B cell (primary cell): ENCODE data around the gene RPAP3. TPM values are rescaled to one million over a fixed set of nuclear protein-coding genes. Genes with fewer than 3 reads are reported as not detected.

ENCODE experiments used
- ATAC-seq: fragments of 200-7000 bp; cut with Tn5 transposase; one replicate; pipeline ENCODE4 v1.10.0; 2021; ENCODE audit warnings: low read depth, mild to moderate bottlenecking, moderate number of reproducible peaks, moderate library complexity
- CTCF ChIA-PET: fragments of 350-600 bp; sonication (Branson Sonifier 250); formaldehyde crosslinking; loops from one replicate; lab custom pipeline; 2021; ENCODE audit warnings: antibody characterized with exemption, inconsistent platforms; lab: Charles Lee
- POLR2A ChIA-PET: fragments of 350-600 bp; sonication (Branson Sonifier 250); formaldehyde crosslinking; loops from one replicate; lab custom pipeline; 2021; ENCODE audit warnings: antibody characterized with exemption; lab: Charles Lee
- DNase-seq: peaks from one replicate; pipeline ENCODE4 v3.0.0; 2013
- H2AFZ ChIP-seq: 2 replicates; pipeline ENCODE4 v1.6.1; 2012; ENCODE audit warnings: mild to moderate bottlenecking, low read depth, low read length; ENCODE audit not compliant: insufficient read depth, poor library complexity, severe bottlenecking
- H3K27ac ChIP-seq, 2 donors: 1 replicate in 1 of 2; 2 replicates in 1 of 2; pipeline ENCODE4 v1.5.1; 2012 to 2013; ENCODE audit warnings: low read length in 2 of 2, mild to moderate bottlenecking in 2 of 2, moderate library complexity in 1 of 2
- H3K27me3 ChIP-seq, 4 experiments: fragments of 200-600 bp in 1 of 4; sonication (generic) in 1 of 4; replicated peaks in 1 of 4; 1 replicate in 2 of 4; 2 replicates in 2 of 4; pipeline versions ENCODE4 v1.6.1 to v1.7.0; 2013 to 2016; ENCODE audit warnings: low read length in 3 of 4, mild to moderate bottlenecking in 2 of 4, mixed read lengths in 1 of 4, moderate library complexity in 1 of 4; ENCODE audit not compliant: insufficient read depth in 4 of 4, control insufficient read depth in 3 of 4; ENCODE audit errors: control extremely low read depth in 1 of 4
- H3K36me3 ChIP-seq, 2 experiments: replicated peaks in 1 of 2; 1 replicate in 1 of 2; 2 replicates in 1 of 2; pipeline versions ENCODE4 v1.6.1 to v1.7.1; 2013; ENCODE audit warnings: low read length in 1 of 2; ENCODE audit not compliant: insufficient read depth in 2 of 2, control insufficient read depth in 1 of 2; ENCODE audit errors: control extremely low read depth in 1 of 2, extremely low read depth in 1 of 2
- H3K4me1 ChIP-seq, 2 donors: fragments of 200-600 bp in 1 of 2; sonication (generic) in 1 of 2; 1 replicate in 1 of 2; 2 replicates in 1 of 2; pipeline versions ENCODE4 v1.5.1 to v1.6.1; 2013 to 2017; ENCODE audit warnings: low read length in 2 of 2; ENCODE audit not compliant: control insufficient read depth in 2 of 2, insufficient read depth in 2 of 2
- H3K4me2 ChIP-seq: replicated peaks from 2 replicates; pipeline ENCODE3; 2012; ENCODE audit warnings: mild to moderate bottlenecking, low read depth, low read length; ENCODE audit not compliant: poor library complexity, severe bottlenecking
- H3K4me3 ChIP-seq, 5 experiments: fragments of 200-600 bp in 1 of 5; sonication (generic) in 1 of 5; 1 replicate in 3 of 5; 2 replicates in 2 of 5; pipeline versions ENCODE4 v1.5.1 to v1.7.0; 2011 to 2016; ENCODE audit warnings: low read length in 4 of 5, mild to moderate bottlenecking in 4 of 5, low read depth in 2 of 5, control low read depth in 1 of 5, moderate library complexity in 1 of 5; ENCODE audit not compliant: insufficient read depth in 1 of 5; ENCODE audit errors: control extremely low read depth in 1 of 5, extremely low read depth in 1 of 5
- H3K79me2 ChIP-seq: fragments of 200-600 bp; sonication (generic); one replicate; pipeline ENCODE4 v1.6.0; 2016; ENCODE audit warnings: low read length; ENCODE audit not compliant: control insufficient read depth, insufficient read depth
- H3K9ac ChIP-seq: fragments of 200-600 bp; sonication (generic); 2 replicates; pipeline ENCODE4 v1.6.1; 2017; ENCODE audit warnings: mild to moderate bottlenecking, low read length, moderate library complexity
- H3K9me3 ChIP-seq, 3 donors: one replicate each; pipeline versions ENCODE4 v1.6.1 to v1.7.1; 2013; ENCODE audit warnings: low read length in 2 of 3; ENCODE audit not compliant: control insufficient read depth in 2 of 3, insufficient read depth in 1 of 3; ENCODE audit errors: control extremely low read depth in 1 of 3
- H4K20me1 ChIP-seq: 2 replicates; pipeline ENCODE4 v1.6.0; 2012; ENCODE audit warnings: mild to moderate bottlenecking, low read length; ENCODE audit not compliant: insufficient read depth, control insufficient read depth, poor library complexity, severe bottlenecking
- H3K27ac Mint-ChIP-seq: one replicate; pipeline ENCODE4 v1.8.0; 2021; ENCODE audit warnings: mixed read lengths
- H3K27me3 Mint-ChIP-seq: one replicate; pipeline ENCODE4 v1.8.0; 2021; ENCODE audit warnings: mixed read lengths
- H3K4me1 Mint-ChIP-seq: one replicate; pipeline ENCODE4 v1.8.0; 2021; ENCODE audit warnings: mixed read lengths
- H3K4me3 Mint-ChIP-seq: one replicate; pipeline ENCODE4 v1.8.0; 2021; ENCODE audit warnings: mixed read lengths
- H3K9me3 Mint-ChIP-seq: one replicate; pipeline ENCODE4 v1.8.0; 2022; ENCODE audit warnings: mixed read lengths; ENCODE audit not compliant: insufficient read depth
- CTCF ChIP-seq: fragments of 200-600 bp; IDR thresholded peaks from one replicate; pipeline ENCODE4 v1.8.0; 2022; ENCODE audit warnings: antibody characterized with exemption, mild to moderate bottlenecking
- EZH2 ChIP-seq: IDR thresholded peaks from 2 replicates; pipeline ENCODE4 v1.6.1; 2012; ENCODE audit warnings: borderline replicate concordance, low read depth, mild to moderate bottlenecking, moderate library complexity, low read length; ENCODE audit not compliant: insufficient read depth, poor library complexity, severe bottlenecking
- WGBS: methylation state at CpG from one replicate; pipeline ENCODE4 v1.1.5; 2013; ENCODE audit warnings: missing lambda C conversion rate; ENCODE audit not compliant: insufficient coverage; 5-methylcytosine and 5-hydroxymethylcytosine counted together
- intact Hi-C: fragments of 100-400 bp; cut with micrococcal nuclease; formaldehyde crosslinking; loops from one replicate; pipeline ENCODE4 v1.10.0; 2022
- polyA plus RNA-seq: library from polyadenylated mRNA; depleted of rRNA; stranded (reverse); fragments of >200 nt; gene quantifications from 2 replicates; pipeline ENCODE4 v1.2.3, GENCODE V29; 2012
- total RNA-seq, 2 donors: library from RNA; stranded (reverse); fragments of 120-200 nt in 1 of 2; gene quantifications; 1 replicate in 1 of 2; 2 replicates in 1 of 2; pipeline versions ENCODE4 v1.2.3 to v1.2.4, GENCODE V29; 2013 to 2022

Gene RPAP3
- total and polyA plus RNA-seq, 2 donors (not counting 1 experiment from before 2014, with no cell fraction given): 9.1 to 47.2 TPM

DNA sequence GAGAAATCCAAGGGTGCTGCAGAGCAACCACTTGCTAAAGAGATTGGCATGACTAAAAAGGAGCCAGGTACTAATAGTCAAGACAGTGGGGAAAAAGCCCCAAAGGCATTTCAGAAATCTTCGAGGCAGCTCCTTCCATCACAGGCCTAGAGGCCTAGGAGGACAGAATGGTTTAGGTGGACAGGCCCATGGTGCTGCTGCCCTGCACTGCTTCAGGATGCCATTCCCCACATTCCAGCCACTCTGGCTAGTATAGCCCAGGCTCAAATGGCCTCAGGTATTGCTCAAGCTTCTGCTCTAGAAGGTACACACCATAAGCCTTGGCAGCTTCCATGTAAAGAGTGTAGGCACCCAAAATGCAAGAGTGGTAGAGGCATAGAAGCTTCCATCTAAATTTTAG lies 92.9 kb downstream of the RPAP3 start:
- DNase-seq: no peak
- Histone ChIP-seq H3K9ac (no peak overlapping the region), H3K9me3 (peaks cover 4 to 22% (median 15%) of the 10 kb centered on the region in 3 donors), H3K4me1 (peaks cover 5 to 11% of the 10 kb centered on the region in 2 donors), H3K79me2 (no peaks in the 10 kb centered on the region), H2AFZ (no peak overlapping the region), H3K36me3 (peaks cover 2% of the 10 kb centered on the region in 2 experiments), H3K27ac (no peak overlapping the region), H4K20me1 (no peaks in the 10 kb centered on the region), H3K4me2 (no peak overlapping the region), H3K4me3 (no peak overlapping the region), H3K27me3 (no peaks in the 10 kb centered on the region)
- Mint-ChIP-seq H3K27me3 (no peaks in the 10 kb centered on the region), H3K4me3 (no peak overlapping the region), H3K4me1 (peaks cover 20% of the 10 kb centered on the region), H3K9me3 (peaks cover 9% of the 10 kb centered on the region), H3K27ac (no peak overlapping the region)
- intact Hi-C loops: no loop called here
- no peak for TF ChIP-seq EZH2
- TF ChIP-seq CTCF: no peak
- POLR2A ChIA-PET: no interaction called here
- CTCF ChIA-PET: no interaction called here
- no peak for ATAC-seq
- WGBS: 100% methylated on average over 1 of the region's 1 CpG

DNA sequence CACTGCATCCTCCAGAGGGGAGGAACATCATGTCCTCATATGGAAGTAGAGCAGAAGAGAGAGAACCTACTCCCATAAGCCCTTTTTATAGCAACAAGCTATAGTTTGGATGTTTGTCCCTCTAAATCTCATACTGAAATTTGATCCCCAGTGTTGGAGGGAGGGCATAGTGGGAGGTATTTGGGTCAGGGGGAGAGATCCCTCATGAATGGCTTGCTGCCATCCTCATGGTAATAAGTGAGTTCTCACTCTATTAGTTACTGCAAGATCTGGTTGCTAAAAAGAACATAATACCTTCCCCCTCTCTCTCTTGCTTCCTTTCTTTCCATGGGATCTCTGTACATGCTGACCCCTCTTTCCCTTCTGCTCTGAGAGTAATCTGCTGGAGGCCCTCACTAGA lies 93.9 kb downstream of the RPAP3 start:
- ATAC-seq: no peak
- H3K4me2 ChIP-seq: no peak overlapping the region
- intact Hi-C loops: no loop called here
- POLR2A ChIA-PET: no interaction called here
- peaks cover 4 to 26% (median 21%) of the 10 kb centered on the region in 3 donors for H3K9me3 ChIP-seq
- no peak overlapping the region for H3K4me3 Mint-ChIP-seq
- no peak overlapping the region for H3K9ac ChIP-seq
- peaks cover 9% of the 10 kb centered on the region for H3K9me3 Mint-ChIP-seq
- H3K27ac Mint-ChIP-seq: no peak overlapping the region
- H3K36me3 ChIP-seq: peaks cover 2% of the 10 kb centered on the region in 2 experiments
- H3K27ac ChIP-seq: no peak overlapping the region
- H4K20me1 ChIP-seq: no peaks in the 10 kb centered on the region
- H3K4me3 ChIP-seq: no peak overlapping the region
- H3K4me1 ChIP-seq: peaks cover 5 to 11% of the 10 kb centered on the region in 2 donors
- H3K27me3 ChIP-seq: no peaks in the 10 kb centered on the region
- TF ChIP-seq CTCF: no peak
- no peak for TF ChIP-seq EZH2
- CTCF ChIA-PET: no interaction called here
- peaks cover 22% of the 10 kb centered on the region for H3K4me1 Mint-ChIP-seq
- no peak for DNase-seq
- no peaks in the 10 kb centered on the region for H3K79me2 ChIP-seq
- no peaks in the 10 kb centered on the region for H3K27me3 Mint-ChIP-seq
- H2AFZ ChIP-seq: no peak overlapping the region

Other genes starting within 250 kb of the RPAP3 start
- gene ENDOU, start 19.5 kb upstream of the RPAP3 start, total RNA-seq: not detected in 2 replicates
- gene ENDOU, start 19.5 kb upstream of the RPAP3 start, polyA plus RNA-seq: 0.03 and 0.14 TPM in 2 replicates
- 5.2 and 5.4 TPM in 2 replicates for gene RAPGEF3, start 52.9 kb upstream of the RPAP3 start, total RNA-seq
- gene RAPGEF3, start 52.9 kb upstream of the RPAP3 start, polyA plus RNA-seq: 1.7 and 1.8 TPM in 2 replicates
- gene SLC48A1, start 67.2 kb upstream of the RPAP3 start, total RNA-seq: 20.0 and 25.1 TPM in 2 replicates
- 6.4 and 8.0 TPM in 2 replicates for gene SLC48A1, start 67.2 kb upstream of the RPAP3 start, polyA plus RNA-seq
- 175 and 178 TPM in 2 replicates for gene HDAC7, start 113.9 kb upstream of the RPAP3 start, total RNA-seq
- 84.6 and 87.2 TPM in 2 replicates for gene HDAC7, start 113.9 kb upstream of the RPAP3 start, polyA plus RNA-seq
- gene VDR, start 199.0 kb upstream of the RPAP3 start, total RNA-seq: 0.37 and 0.53 TPM in 2 replicates
- gene VDR, start 199.0 kb upstream of the RPAP3 start, polyA plus RNA-seq: 0.42 and 0.75 TPM in 2 replicates